PFSK-1 (cell line): ENCODE results near the gene FRMPD4.

ENCODE experiments used
- POLR2AphosphoS5 ChIP-seq: IDR thresholded peaks from 2 replicates; pipeline ENCODE4 v1.6.1; 2012; ENCODE audit warnings: low read depth, mild to moderate bottlenecking, control low read depth, low read length, moderate library complexity
- REST ChIP-seq, 2 experiments: IDR thresholded peaks; 2 replicates each; pipeline versions ENCODE4 v1.6.1 to v1.8.0; 2011 to 2012; ENCODE audit warnings: low read depth in 2 of 2, low read length in 2 of 2, control low read depth in 1 of 2, inconsistent platforms in 1 of 2, mild to moderate bottlenecking in 1 of 2, moderate library complexity in 1 of 2; ENCODE audit not compliant: insufficient read depth in 1 of 2
- TAF1 ChIP-seq: IDR thresholded peaks from 2 replicates; pipeline ENCODE4 v1.6.1; 2012; ENCODE audit warnings: low read length, control low read depth, borderline replicate concordance; ENCODE audit not compliant: insufficient read depth

- no peak for TF ChIP-seq REST (IDR thresholded peaks at IDR 0.05; ENCODE audit: insufficient read depth in 1 of 2, low read depth in 2 of 2, low read length in 2 of 2)
- TF ChIP-seq POLR2AphosphoS5, result no peak
- no peak for TF ChIP-seq TAF1
These were observed 58.8 kb downstream of the FRMPD4 start for GRCh38 chrX:12197030-12197429.
